Activated B cell treated with CpG ODN at 0.5 μM for 24 hours (primary cell): ENCODE results near the gene JARID2. TPM values are rescaled to one million over a fixed set of nuclear protein-coding genes. Genes with fewer than 3 reads are reported as not detected.
A peak's percentile ranks its signal among the peaks of the same experiment; 100 is the strongest.
"Not testable (repeated sequence)": the region's sequence is repeated elsewhere in the genome, so short reads cannot be mapped to it uniquely, and the experiment has no call there.

Experiments used
- ATAC-seq: fragments of 200-7000 bp; cut with Tn5 transposase; one replicate; pipeline ENCODE4 v1.10.0; 2021; ENCODE audit warnings: low read depth, mild to moderate bottlenecking, moderate library complexity
- CTCF ChIA-PET: fragments of 350-600 bp; sonication (Branson Sonifier 250); formaldehyde crosslinking; loops from one replicate; lab custom pipeline; 2021; ENCODE audit warnings: antibody characterized with exemption; lab: Charles Lee
- POLR2A ChIA-PET: fragments of 350-600 bp; sonication (Branson Sonifier 250); formaldehyde crosslinking; loops from one replicate; lab custom pipeline; 2021; ENCODE audit warnings: antibody characterized with exemption; lab: Charles Lee
- DNase-seq: peaks from one replicate; pipeline ENCODE4 v3.0.0; 2022
- H3K27ac Mint-ChIP-seq: one replicate; pipeline ENCODE4 v1.8.0; 2020; ENCODE audit warnings: mixed read lengths
- H3K27me3 Mint-ChIP-seq: one replicate; pipeline ENCODE4 v1.8.0; 2021; ENCODE audit warnings: mixed read lengths
- H3K36me3 Mint-ChIP-seq: one replicate; pipeline ENCODE4 v1.8.0; 2021; ENCODE audit warnings: low read depth, mixed read lengths
- H3K4me1 Mint-ChIP-seq: one replicate; pipeline ENCODE4 v1.8.0; 2021; ENCODE audit warnings: mixed read lengths
- H3K4me3 Mint-ChIP-seq: one replicate; pipeline ENCODE4 v1.8.0; 2020; ENCODE audit warnings: mild to moderate bottlenecking, mixed read lengths
- H3K9me3 Mint-ChIP-seq: one replicate; pipeline ENCODE4 v1.8.0; 2020; ENCODE audit warnings: mixed read lengths
- intact Hi-C: fragments of 100-400 bp; cut with micrococcal nuclease; formaldehyde crosslinking; loops from one replicate; pipeline ENCODE4 v1.15.1; 2024
- total RNA-seq: library from RNA; stranded (reverse); gene quantifications from 2 replicates; pipeline ENCODE4 v1.2.3, GENCODE V29; 2022
- TF ChIP-seq, protein P1 (sequence below): fragments of 200-600 bp; IDR thresholded peaks from one replicate; pipeline ENCODE4 v1.8.0; 2022; ENCODE audit warnings: antibody characterized with exemption, mild to moderate bottlenecking

The JARID2 gene
- total RNA-seq, 1 donor from 2014 or later, result 28.5 TPM

DNA sequence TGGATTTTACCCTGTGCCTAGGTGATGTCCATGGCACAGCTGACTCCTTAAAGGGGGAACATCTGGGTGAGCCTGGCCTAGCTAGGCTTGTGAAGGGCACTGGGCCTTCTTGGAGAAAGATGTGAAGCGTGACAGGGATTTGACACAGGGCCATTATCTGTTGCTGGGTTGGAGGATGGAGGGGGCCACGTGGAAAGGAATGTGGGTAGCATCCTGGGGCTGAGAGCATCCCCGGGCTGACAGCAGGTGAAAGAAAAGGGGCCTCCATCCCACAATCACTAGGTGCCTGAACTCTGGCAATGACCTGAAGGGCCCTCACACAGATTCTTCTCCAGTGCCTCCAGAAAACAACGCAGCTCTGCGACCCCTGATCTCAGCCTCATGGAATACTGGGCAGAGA, 292.2 kb downstream of the JARID2 start:
- Mint-ChIP-seq H3K36me3 (peaks cover 22% of the 10 kb centered on the region), H3K4me3 (no peak overlapping the region), H3K4me1 (peaks cover 53% of the 10 kb centered on the region), H3K9me3 (no peaks in the 10 kb centered on the region), H3K27ac (no peak overlapping the region), H3K27me3 (no peaks in the 10 kb centered on the region)
- ATAC-seq, result no peak
- no peak for DNase-seq
- ChIA-PET CTCF (no interaction called here), POLR2A (interaction anchor here (1.1 kb wide), 1 partner anchor 82 kb away, joined by 3 read pairs; no protein-coding TSS in a partner anchor)
- TF ChIP-seq, protein P1, sequence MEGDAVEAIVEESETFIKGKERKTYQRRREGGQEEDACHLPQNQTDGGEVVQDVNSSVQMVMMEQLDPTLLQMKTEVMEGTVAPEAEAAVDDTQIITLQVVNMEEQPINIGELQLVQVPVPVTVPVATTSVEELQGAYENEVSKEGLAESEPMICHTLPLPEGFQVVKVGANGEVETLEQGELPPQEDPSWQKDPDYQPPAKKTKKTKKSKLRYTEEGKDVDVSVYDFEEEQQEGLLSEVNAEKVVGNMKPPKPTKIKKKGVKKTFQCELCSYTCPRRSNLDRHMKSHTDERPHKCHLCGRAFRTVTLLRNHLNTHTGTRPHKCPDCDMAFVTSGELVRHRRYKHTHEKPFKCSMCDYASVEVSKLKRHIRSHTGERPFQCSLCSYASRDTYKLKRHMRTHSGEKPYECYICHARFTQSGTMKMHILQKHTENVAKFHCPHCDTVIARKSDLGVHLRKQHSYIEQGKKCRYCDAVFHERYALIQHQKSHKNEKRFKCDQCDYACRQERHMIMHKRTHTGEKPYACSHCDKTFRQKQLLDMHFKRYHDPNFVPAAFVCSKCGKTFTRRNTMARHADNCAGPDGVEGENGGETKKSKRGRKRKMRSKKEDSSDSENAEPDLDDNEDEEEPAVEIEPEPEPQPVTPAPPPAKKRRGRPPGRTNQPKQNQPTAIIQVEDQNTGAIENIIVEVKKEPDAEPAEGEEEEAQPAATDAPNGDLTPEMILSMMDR, result no peak
- intact Hi-C loops, result no loop called here

DNA sequence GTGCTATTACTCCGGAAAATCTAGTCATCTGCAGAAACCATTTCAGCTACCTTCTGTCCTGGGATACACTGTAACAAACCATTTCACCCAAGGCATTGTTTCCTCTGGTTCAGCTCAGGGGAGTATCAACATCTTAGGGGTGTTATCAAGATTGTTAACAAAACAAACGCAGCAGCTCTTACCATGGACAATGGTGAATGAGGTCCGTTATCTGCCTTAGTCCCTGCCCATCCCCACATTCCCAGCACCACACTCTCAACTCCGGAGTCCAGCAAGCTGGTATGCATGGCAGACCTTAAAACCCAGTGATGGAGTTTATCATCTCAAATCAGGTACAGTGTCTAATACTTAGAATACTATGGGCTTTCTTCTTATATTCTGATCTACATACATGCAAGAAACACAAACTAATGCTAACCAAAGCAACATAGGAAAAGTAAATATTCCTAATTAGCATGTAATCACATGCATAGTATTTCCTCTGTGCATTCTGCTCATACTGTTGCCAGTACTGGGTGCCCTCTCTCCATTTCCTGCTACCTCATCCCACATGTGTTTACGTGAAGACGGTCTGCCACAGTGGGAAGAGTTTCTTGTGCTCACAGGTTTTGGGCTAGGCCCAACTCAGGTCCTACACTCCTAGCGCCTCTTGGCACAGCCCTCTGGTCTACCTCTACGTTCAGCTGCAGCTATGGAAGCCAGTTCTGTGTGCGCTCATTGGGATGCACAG, 293.1 kb downstream of the JARID2 start:
- Mint-ChIP-seq H3K27ac (no peak overlapping the region), H3K4me1 (peaks cover 58% of the 10 kb centered on the region), H3K4me3 (no peak overlapping the region), H3K27me3 (no peaks in the 10 kb centered on the region), H3K36me3 (peaks cover 21% of the 10 kb centered on the region), H3K9me3 (peaks cover 8% of the 10 kb centered on the region)
- ChIA-PET POLR2A (interaction anchor here (1.1 kb wide), 1 partner anchor 81 kb away, joined by 3 read pairs; no protein-coding TSS in a partner anchor), CTCF (no interaction called here)
- DNase-seq, result no peak
- ATAC-seq, result no peak
- TF ChIP-seq, protein P1, result no peak
- intact Hi-C loops, result no loop called here

GRCh38 chr6:15539722-15540270, 293.9 kb downstream of the JARID2 start:
- intact Hi-C loops, result loop anchor here (10.0 kb wide), 1 partner anchor 55 kb away; no protein-coding TSS in a partner anchor
- ATAC-seq (no peak), DNase-seq (no peak)
- H3K27ac Mint-ChIP-seq, result no peak overlapping the region
- peaks cover 54% of the 10 kb centered on the region for H3K4me1 Mint-ChIP-seq
- peaks cover 25% of the 10 kb centered on the region for H3K36me3 Mint-ChIP-seq
- H3K4me3 Mint-ChIP-seq, result no peak overlapping the region
- peaks cover 11% of the 10 kb centered on the region for H3K9me3 Mint-ChIP-seq
- H3K27me3 Mint-ChIP-seq, result no peaks in the 10 kb centered on the region
- TF ChIP-seq, protein P1, result no peak
- CTCF ChIA-PET, result no interaction called here
- POLR2A ChIA-PET, result no interaction called here

DNA sequence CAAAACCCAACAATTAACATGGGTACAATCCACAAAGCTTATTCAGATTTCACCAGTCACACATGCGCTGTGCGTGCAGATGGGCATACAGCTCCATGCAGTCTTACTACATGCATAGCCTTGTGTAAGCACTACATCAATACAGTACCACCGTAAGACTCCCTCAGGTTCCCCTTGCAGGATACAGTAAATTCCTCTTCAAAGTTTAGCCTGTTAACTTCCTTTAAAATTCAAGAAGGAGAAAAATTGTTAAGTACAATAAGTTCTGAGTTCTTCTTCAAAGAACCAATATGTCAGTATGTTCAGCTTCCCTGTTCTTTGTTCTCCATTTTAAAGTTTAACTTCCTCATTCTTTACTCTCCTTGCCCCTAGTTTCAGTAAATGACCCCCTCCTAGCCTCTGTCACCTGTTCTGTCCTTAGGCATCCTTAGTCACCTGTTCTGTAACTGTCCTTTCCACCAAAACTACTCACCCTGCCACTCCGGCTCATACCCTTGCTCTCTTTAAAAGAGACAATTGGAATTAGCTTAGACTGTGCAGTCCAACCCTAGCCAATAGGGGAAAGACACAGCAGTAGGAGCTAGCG, 297.6 kb downstream of the JARID2 start:
- POLR2A ChIA-PET, result interaction anchor here (1.0 to 1.4 kb wide), 2 partner anchors 9 to 1417 kb away, joined by 3 to 4 read pairs; no protein-coding TSS in a partner anchor
- Mint-ChIP-seq H3K27ac (peak overlapping the region; percentile 18), H3K9me3 (peaks cover 11% of the 10 kb centered on the region), H3K36me3 (peaks cover 26% of the 10 kb centered on the region), H3K4me1 (peaks cover 35% of the 10 kb centered on the region)
- CTCF ChIA-PET, H3K4me3 Mint-ChIP-seq, H3K27me3 Mint-ChIP-seq, ATAC-seq, DNase-seq: not testable (repeated sequence)
- intact Hi-C loops, result loop anchor here (2.0 to 10.0 kb wide), 2 partner anchors 13 to 51 kb away; no protein-coding TSS in a partner anchor

DNA sequence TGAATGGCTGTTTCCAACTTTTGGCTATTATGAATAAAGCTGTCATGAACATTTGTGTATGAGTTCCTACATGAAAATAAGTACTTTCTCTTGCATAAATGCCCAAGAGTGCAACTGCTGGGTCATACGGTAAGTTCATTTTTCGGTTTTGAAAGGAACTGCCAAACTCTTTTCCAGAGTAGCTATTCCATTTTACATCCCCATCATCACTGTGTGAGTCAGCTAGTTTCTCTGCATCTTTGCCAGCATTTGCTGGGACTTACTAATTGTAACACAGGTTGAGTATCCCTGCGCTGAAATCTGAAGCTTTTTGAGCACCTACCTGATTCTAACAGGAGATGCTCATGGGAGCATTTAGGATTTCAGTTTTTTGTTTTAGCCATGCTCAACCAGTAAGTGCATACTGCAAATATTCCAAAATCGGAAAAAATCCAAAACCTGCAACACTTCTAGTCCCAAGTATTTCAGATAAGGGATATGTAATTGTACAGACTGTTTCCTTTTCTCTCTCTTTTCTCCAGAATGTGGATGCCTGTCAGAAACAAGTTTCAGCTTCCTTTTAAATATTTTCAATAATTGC, 298.5 kb downstream of the JARID2 start:
- TF ChIP-seq, protein P1, result no peak
- Mint-ChIP-seq H3K36me3 (peaks cover 18% of the 10 kb centered on the region), H3K4me1 (peaks cover 28% of the 10 kb centered on the region), H3K27ac (no peak overlapping the region), H3K27me3 (no peaks in the 10 kb centered on the region), H3K4me3 (no peak overlapping the region), H3K9me3 (peaks cover 11% of the 10 kb centered on the region)
- ChIA-PET POLR2A (interaction anchor here (1.4 kb wide), 1 partner anchor 8 kb away, joined by 4 read pairs; no protein-coding TSS in a partner anchor), CTCF (no interaction called here)
- DNase-seq (no peak), ATAC-seq (no peak)
- intact Hi-C loops, result loop anchor here (10.0 kb wide), 1 partner anchor 50 kb away; no protein-coding TSS in a partner anchor
